ENCODE measurements around the gene SLAIN1. TPM values are rescaled to one million over a fixed set of nuclear protein-coding genes. Genes with fewer than 3 reads are reported as not detected.

The SLAIN1 gene
- total and polyA plus RNA-seq, 2 of the 4 experiments (the other 2 are of a cell fraction), result 0.29 to 0.36 TPM

DNA sequence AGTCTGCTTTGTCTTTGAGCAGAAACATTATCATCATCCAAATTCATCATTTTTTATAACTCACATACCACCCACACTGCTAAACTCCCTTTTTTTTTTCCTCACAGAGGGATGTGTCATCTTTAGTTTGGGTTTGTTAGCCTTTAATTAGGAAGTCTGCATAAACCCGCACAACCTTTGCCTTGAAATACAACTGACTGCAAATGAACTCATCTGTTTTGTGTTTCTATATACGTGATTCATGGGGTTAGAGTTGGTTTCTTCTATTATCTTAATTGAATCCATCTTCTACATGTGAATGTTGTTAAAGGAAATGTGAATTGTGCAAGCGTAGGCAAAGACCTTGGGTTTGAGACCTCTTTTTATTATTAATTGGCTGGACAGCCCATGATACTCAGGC lies 102.7 kb downstream of the SLAIN1 start:
- H2AK5ac ChIP-seq (ENCODE audit: low read depth, low read length), result no peak overlapping the region
- no peak overlapping the region for H3K18ac ChIP-seq (ENCODE audit: low read depth, low read length)
- H3K79me1 ChIP-seq (ENCODE audit: low read depth in 1 of 2, low read length in 2 of 2), result no peaks in the 10 kb centered on the region
- H3K14ac ChIP-seq (replicated peaks; ENCODE audit: low read depth, low read length), result no peak overlapping the region
- ChIA-PET CTCF (no interaction called here), POLR2A (ENCODE audit: unreplicated experiment) (no interaction called here)
- no peaks in the 10 kb centered on the region for H3K9me1 ChIP-seq (ENCODE audit: insufficient read depth, low read length)
- no peak overlapping the region for H2BK5ac ChIP-seq (ENCODE audit: low read depth, low read length, poor library complexity, severe bottlenecking)
- H4K8ac ChIP-seq (ENCODE audit: low read depth in 2 of 2, low read length in 2 of 2), result no peak overlapping the region
- no peak overlapping the region for H3K56ac ChIP-seq (ENCODE audit: extremely low read depth, insufficient read depth, low read length)
- H2BK20ac ChIP-seq (ENCODE audit: low read depth, low read length), result no peak overlapping the region
- WGBS, 2 experiments (ENCODE audit: extremely low coverage in 2 of 2, insufficient read length in 1 of 2), result no CpG with 5 or more reads among the region's 3 CpGs
- H2BK15ac ChIP-seq (ENCODE audit: low read depth, low read length), result no peak overlapping the region
- no peak overlapping the region for H3K9ac ChIP-seq (ENCODE audit: low read depth, low read length)
- no peaks in the 10 kb centered on the region for H4K20me1 ChIP-seq (ENCODE audit: insufficient read depth, low read length)
- no peaks in the 10 kb centered on the region for H3K36me3 ChIP-seq (ENCODE audit: control insufficient read depth, insufficient read depth, low read length)
- intact Hi-C loops (cut with micrococcal nuclease), result no loop called here
- dilution Hi-C loops (cut with HindIII; ENCODE audit: low sequenced_read_pairs, unreplicated experiment), result no loop called here
- no peak overlapping the region for H4K91ac ChIP-seq (ENCODE audit: insufficient read depth, low read depth, low read length)
- H2AK9ac ChIP-seq (replicated peaks; ENCODE audit: low read depth, low read length, poor library complexity), result no peak overlapping the region
- peaks cover 2% of the 10 kb centered on the region; the same call in 1 of the 2 replicates for H3K27me3 ChIP-seq (ENCODE audit: control insufficient read depth, insufficient read depth, low read length)
- no peak for TF ChIP-seq MAZ (IDR thresholded peaks at IDR 0.05; ENCODE audit: borderline replicate concordance, low read depth, low read length)
- H3K27ac ChIP-seq (ENCODE audit: insufficient read depth, low read length), result no peak overlapping the region
- no peak overlapping the region for H3K23ac ChIP-seq (ENCODE audit: low read depth, low read length)
- DNase-seq, result no peak
- H3K4me3 ChIP-seq (ENCODE audit: insufficient read depth, low read depth, low read length), result no peak overlapping the region
- BruUV-seq (replicated peaks), result no TSS peak
- no peak overlapping the region for H3K4ac ChIP-seq (ENCODE audit: low read depth, low read length)
- no peak for ATAC-seq (ENCODE audit: low read depth)
- H3K4me1 ChIP-seq (ENCODE audit: control insufficient read depth, insufficient read depth, low read length), result no peaks in the 10 kb centered on the region
- no peak overlapping the region for H2BK120ac ChIP-seq (ENCODE audit: low read depth, low read length)
- in situ Hi-C loops (cut with MboI; ENCODE audit: low sequenced_read_pairs), result no loop called here
- H2AFZ ChIP-seq (replicated peaks; ENCODE audit: low read length, poor library complexity), result no peak overlapping the region
- no peak overlapping the region for H3K4me2 ChIP-seq (ENCODE audit: low read depth, low read length)
- no peak overlapping the region for H4K5ac ChIP-seq (ENCODE audit: low read depth, low read length)
- H3K9me3 ChIP-seq (ENCODE audit: control insufficient read depth, insufficient read depth, low read length), result no peaks in the 10 kb centered on the region
